HG03460 (cell line): ENCODE results near the gene ST7.

Source experiments
- ATAC-seq: cut with Tn5 transposase; IDR thresholded peaks from one replicate; pipeline ENCODE4 v1.9.1; 2021; ENCODE audit not compliant: unreplicated experiment

Gene ST7

GRCh38 chr7:117006907-117007684 is 53.8 kb downstream of the ST7 start:
- no peak for ATAC-seq

- no peak for ATAC-seq
Measured at GRCh38 chr7:117008118-117008885, 55.0 kb downstream of the ST7 start.

GRCh38 chr7:117008886-117009531 is 55.7 kb downstream of the ST7 start:
- no peak for ATAC-seq

GRCh38 chr7:117009705-117010361 is 56.5 kb downstream of the ST7 start:
- ATAC-seq: no peak

GRCh38 chr7:117010375-117011133 is 57.3 kb downstream of the ST7 start:
- ATAC-seq: peak; percentile 39

- peak; percentile 75 for ATAC-seq
Measured at GRCh38 chr7:117011419-117012260, 58.3 kb downstream of the ST7 start.

- peak; percentile 3 for ATAC-seq
Measured at GRCh38 chr7:117012284-117012683, 59.0 kb downstream of the ST7 start.

GRCh38 chr7:117012696-117013095 is 59.4 kb downstream of the ST7 start:
- ATAC-seq: no peak

- ATAC-seq: no peak
Measured at GRCh38 chr7:117014099-117014656, 60.9 kb downstream of the ST7 start.

GRCh38 chr7:117014673-117015133 is 61.4 kb downstream of the ST7 start:
- ATAC-seq: peak; percentile 37

GRCh38 chr7:117015258-117016184 is 62.2 kb downstream of the ST7 start:
- ATAC-seq: no peak

GRCh38 chr7:117017017-117017451 is 63.7 kb downstream of the ST7 start:
- ATAC-seq: no peak

GRCh38 chr7:117017702-117018266 is 64.5 kb downstream of the ST7 start:
- no peak for ATAC-seq

- ATAC-seq: no peak
Measured at GRCh38 chr7:117018713-117019112, 65.4 kb downstream of the ST7 start.

- ATAC-seq: no peak
Measured at GRCh38 chr7:117019287-117019686, 66.0 kb downstream of the ST7 start.

- no peak for ATAC-seq
Measured at GRCh38 chr7:117019786-117020590, 66.7 kb downstream of the ST7 start.

GRCh38 chr7:117020591-117020973 is 67.3 kb downstream of the ST7 start:
- no peak for ATAC-seq
